Hematopoietic multipotent progenitor cell treated with erythropoietin and hydrocortisone succinate and interleukin-3 and kit ligand, for 17 days (in vitro differentiated cells): ENCODE results near the gene HDGF.

Source experiments
- DNase-seq: peaks from one replicate; pipeline ENCODE4 v3.0.0-alpha.2; 2015; ENCODE audit warnings: low spot score

The HDGF gene

DNA sequence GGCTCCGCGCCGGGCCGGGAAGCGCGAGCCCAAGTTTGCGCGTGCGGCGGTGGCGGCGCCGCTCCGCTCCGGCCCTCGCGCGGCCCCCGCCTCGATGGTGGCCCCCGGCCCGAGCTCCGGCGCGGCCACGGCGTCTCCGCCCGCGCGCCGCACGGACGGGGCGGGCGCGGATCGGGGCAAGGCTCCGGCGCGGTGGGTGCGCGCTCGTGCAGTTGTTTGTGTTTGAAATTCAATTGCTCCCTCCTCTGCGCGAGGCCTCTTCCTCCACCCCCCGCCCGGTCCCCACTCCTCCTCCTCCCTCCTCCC lies at the start of gene HDGF:
Gene HDGF (minus strand): TSS at position 225 of the 306 bp plus-strand sequence. CDS start 246 bp downstream, outside the sequence.
- DNase-seq, result no peak

- peak; percentile 75 for DNase-seq
These were observed 45.9 kb upstream of the HDGF start for GRCh38 chr1:156797212-156797871.

DNA sequence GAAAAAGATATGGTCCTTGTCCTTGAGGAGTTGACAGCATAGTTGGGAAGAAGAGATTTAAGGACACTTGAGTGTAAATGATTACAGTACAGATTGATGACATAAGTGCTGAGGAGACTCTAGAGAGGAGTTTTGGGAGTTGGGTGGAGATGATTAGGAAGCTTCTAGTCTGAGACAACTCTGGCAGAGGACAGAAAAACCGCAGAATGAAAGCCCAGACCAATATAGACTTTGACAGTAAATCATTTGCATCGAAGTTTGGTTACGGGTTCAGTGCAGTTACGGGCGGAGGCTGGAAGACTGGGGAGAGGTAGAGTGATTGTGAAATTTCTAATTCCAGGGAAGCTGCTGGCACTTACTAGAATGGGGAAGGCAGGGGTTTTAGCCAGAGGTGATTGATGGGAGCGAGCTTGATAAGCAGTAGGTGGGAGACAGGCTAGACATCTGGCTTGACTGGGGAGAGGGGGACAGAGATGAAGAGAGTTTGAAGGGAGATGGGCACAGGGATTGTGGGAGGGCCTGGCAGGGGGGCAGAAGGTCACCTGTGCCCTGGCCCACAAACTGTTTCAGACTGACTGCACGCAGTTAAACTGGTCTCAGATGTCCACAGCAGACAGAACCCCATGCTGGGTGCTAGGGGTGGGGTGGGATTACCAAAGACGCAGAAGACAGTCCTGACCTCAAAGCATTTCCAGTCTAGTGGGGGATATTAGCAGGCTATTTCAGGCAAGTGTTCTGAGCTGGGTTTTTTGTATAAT lies 45.0 kb upstream of the HDGF start:
- DNase-seq, result no peak

- DNase-seq, result no peak
These were observed 44.3 kb upstream of the HDGF start for GRCh38 chr1:156795787-156796186.

- no peak for DNase-seq
These were observed 43.9 kb upstream of the HDGF start for GRCh38 chr1:156795374-156795733.

- no peak for DNase-seq
These were observed 43.3 kb upstream of the HDGF start for GRCh38 chr1:156794506-156795373.

DNA sequence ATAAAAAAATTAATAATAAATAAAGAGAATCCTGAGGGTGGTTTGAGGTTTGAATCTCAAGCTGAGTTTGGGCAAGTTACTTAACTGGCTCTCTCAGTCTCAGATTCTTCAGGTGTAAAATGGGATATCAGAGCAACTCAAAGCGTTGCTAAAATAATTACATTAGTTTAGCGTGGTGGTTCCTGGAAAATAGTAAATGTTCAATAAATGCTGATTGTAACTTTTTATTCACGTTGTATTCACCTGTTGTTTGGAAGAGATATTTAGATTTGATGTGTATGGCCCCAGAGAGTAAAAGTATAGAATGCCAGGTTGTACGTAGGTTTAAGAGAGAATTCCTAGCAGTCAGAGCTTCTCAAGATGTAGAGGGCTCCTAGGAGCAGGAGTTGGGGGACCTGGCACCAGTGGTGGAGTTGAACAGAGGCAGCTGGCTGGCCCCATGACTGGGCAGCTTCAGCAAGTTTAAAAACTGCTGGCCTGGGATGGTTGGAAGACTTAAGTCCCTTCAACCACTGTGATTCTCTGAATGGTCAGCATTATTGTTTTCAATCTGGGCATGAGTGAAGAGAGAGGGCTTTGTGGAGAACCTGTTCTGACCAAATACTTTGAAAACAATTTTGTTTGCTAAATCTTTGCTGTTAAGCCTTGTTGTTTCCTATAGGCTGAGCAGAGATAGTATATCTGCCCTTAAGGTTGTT lies 38.3 kb upstream of the HDGF start:
- DNase-seq, result no peak

- DNase-seq, result no peak
These were observed 36.7 kb upstream of the HDGF start for GRCh38 chr1:156788136-156788535.

DNA sequence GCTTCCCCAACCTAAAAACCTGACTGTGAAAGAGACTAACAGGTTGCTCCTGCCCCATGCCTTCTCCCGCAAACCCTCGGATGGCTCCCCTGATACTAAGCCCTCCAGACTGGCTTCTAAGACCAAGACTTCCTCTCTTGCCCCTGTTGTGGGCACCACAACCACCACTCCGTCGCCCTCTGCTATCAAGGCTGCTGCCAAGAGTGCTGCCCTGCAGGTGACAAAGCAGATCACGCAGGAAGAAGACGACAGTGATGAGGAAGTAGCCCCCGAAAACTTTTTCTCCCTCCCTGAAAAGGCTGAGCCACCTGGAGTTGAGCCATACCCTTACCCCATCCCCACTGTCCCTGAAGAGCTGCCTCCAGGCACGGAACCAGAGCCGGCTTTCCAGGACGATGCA lies 35.2 kb upstream of the HDGF start:
- no peak for DNase-seq

DNA sequence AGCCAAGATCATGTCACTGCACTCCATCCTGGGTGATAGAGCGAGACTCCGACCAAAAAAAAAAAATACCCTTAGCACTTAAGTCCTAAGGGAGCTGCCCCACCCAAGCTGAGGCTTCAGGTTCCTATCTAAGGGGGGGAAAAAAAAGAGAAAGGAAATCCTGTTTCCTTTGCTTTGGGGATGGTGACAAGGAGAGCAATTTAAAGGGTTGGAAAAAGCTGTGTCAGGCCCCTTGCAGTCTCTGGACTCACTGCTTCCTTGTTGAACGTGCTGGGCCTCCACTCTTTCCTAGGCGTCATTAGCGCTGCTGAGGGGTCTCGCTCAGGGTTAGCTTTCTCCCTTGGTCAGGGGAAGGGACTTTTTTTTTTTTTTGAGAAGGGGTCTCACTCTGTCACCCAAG lies 34.0 kb upstream of the HDGF start:
- DNase-seq, result no peak

DNA sequence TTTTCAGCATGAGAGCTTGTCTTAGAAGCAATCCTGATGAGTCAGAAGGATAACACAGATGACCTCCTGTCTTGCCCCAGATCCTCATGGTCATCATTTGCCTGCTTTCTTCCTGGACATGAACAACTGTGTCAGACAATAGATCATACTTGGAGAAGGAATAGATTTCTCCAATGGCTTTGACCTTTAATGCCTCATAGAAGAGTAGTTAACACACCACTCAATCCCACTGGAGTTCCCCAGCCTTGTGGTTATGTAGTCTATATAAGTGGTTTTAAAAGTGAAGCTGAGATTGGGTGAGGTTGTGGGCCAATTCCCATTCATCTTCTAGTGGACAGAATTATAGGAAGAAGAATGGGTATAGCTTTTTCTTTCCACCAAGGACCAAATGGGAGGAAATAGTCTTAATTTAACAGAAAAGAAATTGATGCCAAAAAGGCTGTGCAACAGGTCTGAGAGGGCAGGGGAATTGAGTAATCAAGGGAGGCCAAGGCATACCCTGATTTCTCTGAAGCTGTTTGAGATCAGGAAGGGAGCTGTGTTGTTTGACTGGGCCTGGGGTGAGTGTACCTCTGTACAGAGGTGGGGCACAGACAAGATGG lies 30.2 kb upstream of the HDGF start:
- DNase-seq, result no peak

- no peak for DNase-seq
These were observed 26.1 kb upstream of the HDGF start for GRCh38 chr1:156777573-156777972.

DNA sequence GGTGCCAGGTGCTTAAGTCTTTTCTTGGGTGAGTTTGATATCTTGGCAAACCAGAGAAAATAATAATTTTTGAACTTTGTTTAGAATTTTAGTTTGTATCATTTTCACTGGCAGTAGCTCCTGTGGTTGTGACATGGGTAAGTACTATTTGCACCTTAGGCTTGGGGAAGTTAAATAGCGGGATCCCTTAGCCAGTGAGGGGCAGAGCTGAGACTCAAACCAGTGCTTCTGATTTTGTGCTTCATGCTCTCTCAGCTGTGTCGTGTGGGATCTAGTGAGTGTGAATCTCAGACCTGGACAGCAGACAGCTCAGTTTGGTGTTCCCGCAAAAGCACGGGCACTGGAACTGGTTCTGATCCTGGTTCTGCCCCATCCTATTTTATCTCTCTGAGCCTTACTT lies 25.5 kb upstream of the HDGF start:
- DNase-seq, result no peak

- DNase-seq, result no peak
These were observed 24.3 kb upstream of the HDGF start for GRCh38 chr1:156775799-156776198.

- DNase-seq, result no peak
These were observed 22.1 kb upstream of the HDGF start for GRCh38 chr1:156773607-156774006.

GRCh38 chr1:156772728-156773497 lies 21.4 kb upstream of the HDGF start:
- peak; percentile 33 for DNase-seq

- no peak for DNase-seq
These were observed 20.7 kb upstream of the HDGF start for GRCh38 chr1:156772222-156772621.

GRCh38 chr1:156768610-156769295 lies 17.3 kb upstream of the HDGF start:
- peak; percentile 14 for DNase-seq

DNA sequence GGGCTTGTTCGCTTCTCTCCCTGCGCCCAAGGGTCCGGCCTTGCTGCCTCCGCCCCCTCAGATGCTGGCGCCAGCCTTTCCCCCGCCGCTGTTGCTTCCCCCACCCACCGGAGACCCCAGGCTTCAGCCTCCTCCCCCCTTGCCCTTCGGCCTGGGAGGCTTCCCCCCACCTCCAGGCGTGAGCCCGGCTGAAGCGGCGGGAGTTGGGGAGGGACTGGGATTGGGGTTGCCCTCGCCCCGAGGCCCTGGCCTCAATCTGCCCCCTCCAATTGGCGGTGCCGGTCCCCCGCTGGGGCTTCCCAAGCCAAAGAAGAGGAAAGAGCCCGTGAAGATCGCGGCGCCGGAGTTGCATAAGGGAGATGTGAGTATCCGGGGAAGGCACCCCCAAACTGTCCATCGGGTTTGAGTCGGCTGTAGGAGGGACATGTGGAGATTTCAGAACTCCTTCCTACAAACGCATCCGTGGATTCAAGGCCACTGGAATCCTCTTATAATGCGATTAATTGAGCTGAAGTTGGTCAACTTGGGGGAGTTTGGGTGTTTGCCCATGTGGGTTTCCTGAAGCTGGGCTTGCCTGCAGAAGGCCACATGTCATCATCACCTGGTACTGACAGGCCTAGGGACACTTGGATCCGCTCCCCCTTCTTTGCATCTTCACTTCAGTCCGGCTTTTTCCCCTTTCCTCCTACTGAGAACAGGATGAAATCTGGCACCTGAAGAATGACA lies 16.6 kb upstream of the HDGF start:
- DNase-seq, result peak; percentile 54
